G401.6 (cell line): ENCODE results near the gene MRPL40.

Source experiments
- FAIRE-seq: peaks from 2 replicates; lab custom pipeline; 2012; peaks lifted over from hg19 to GRCh38; lab: Jason Lieb, UNC

Gene MRPL40

DNA sequence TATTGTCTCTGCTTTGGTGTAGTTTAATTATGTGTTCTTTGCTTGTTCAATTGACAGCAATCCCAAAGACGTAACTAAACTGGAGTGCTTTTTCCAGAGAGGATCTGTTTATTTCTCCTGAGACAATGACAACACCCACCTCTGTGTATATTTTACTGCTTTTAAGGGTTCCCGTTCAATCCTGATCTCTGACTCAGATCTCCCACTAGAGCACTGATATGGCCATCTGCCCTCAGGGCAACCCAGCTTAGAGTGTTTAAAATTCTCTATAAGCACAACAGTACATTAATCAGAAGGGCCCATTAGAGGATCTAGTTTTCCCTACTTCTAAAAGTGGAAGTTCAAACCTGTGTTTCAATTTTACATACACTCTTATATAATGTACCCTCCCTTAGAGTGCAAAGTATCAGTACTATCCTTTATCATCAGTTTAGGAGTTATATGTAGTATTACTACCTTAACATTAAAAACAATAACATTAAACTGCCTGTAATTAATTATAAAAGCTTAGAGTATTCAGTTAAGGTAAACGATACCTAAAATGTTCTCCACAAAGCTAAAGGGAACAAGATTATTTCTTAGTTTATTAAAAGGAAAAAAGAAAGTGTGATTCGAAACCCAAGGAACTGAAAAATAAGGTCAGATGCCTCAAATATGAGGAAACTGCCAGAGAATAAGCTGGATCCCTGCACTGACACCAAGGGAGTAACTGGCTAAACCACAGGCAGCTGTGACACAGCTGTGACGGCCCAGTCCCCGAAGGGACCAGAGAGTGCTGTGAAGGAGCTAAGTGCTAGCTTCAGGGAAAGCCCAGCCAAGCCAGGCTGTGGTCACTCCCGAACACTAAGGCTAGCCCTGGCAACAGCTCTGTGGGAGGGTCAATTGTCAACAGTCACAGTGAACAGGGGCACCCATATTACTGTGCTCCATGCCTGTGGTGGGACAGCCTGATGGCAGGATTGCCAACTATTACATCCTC is 31.4 kb downstream of the MRPL40 start:
- FAIRE-seq: no peak

DNA sequence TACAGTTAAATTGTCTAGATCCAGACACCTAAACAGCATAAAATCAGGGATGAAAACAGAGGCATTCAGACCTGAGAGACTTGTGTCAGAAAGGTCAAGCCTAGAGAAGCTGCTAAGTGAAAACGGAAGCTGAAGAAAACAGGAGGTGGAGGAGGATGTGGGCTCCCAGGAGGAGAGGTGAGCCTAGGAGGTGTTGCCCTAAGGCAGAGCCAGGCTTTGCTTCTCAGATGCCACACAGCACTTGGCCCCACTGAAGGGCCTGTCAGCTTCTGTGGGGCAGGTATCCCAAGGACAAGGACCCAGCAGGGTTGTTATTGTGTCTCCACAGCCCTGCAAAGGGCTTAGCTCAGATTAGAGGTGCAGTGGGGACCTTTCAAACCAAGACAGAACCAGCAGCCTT is 32.2 kb downstream of the MRPL40 start:
- FAIRE-seq: no peak

DNA sequence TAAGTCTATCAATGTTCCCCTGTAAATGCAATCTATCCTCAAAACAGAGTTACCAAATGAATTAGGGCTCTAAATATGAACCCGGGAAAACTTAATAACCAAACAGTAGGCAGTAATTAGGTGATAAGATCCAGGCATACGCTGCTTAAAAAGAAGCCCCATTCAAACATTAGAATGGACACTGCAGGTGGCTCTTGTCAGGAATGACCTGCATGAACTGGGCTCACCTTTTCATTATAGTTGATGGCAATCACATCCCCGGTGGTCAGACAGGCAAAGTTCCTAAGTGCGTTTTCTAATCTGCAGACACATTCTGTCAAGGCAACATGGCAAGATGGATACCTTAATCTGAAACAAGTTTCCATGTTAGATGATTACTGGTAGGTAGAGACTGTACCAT is 32.6 kb downstream of the MRPL40 start:
- FAIRE-seq: no peak

DNA sequence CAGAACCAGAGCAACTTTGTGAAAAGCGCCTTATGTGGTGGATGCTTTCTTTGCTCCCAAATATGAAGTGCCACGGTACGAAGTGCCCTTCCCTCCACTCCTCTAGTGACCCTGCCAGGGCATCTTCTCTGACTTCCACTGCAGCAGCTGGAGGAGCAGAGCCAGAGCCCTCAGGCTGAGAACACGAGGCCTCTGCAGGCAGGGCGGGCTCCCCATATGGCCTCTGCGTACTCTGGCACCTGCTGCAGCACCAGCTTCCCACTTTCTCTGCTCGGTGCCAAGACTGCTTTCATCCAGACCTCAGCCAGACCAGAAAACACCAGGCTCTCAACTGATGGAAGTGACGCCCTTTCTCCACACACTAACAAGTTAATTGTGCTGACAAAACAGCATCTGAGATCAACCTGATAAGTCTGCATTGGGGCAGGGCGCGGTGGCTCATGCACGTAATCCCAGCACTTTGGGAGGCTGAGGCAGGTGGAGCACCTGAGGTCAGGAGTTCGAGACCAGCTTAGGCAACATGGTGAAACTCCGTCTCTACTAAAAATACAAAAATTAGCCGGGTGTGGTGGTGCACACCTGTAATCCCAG is 33.9 kb downstream of the MRPL40 start:
- no peak for FAIRE-seq

DNA sequence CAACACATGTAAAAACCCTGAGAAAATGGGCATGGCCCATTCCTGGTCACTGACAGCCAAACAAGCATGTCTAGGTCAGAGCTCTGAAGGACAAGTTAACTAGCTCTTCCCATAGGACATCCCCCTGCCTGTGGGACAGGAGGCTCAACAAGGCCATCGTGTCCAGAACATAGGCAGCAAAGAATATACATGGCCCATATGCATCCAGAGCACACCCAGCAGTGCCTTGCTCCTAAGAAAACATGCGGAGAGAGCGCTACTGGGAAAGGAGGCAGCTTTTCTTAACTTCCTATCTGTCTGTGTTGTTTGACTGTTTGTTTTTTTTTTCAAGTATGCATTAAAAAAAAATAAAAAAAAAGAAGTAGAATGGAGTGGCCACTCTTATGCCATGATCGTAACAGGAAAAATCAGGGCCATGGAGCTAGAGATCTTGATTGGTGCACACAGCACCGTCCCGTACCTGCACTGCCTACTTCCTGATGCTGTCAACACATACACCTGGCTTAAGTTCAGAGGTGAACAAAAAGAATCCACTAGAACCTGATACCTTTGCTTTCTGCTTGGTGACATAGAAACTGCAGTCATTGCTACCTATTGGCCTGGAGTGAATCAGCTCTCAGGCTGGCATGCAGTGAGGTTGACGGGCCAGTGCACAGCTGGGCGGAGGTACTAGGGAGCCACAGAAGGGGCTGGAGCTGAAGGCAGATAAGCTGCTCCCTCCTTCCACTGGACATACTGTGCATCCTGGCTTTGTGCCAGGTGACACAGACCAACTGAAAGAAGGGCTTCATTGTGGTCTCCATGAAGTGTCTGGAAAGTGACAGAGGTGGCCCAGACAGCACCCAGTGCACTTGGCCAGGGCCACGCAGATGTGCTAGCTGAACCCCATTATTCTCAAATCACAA is 34.8 kb downstream of the MRPL40 start:
- no peak for FAIRE-seq

DNA sequence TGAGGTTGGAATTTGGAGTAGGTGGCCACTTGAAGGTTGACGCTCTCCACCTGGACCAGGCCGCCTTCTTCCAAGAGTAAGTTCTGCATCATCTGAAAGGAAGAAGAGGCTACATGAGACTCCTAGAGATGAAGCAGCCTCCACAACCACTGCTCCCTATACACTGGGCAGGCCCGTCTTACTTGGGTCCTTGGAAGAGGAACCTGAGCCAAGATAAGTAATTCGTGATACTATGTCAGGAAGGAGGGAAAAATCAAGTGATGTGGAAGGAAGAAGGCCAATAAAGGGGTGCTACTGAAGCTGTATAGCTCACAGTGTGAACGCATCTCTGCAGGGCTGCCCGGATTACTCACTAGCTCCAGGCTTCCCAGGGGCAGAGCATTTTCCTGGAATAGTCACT is 35.6 kb downstream of the MRPL40 start:
- FAIRE-seq: no peak

DNA sequence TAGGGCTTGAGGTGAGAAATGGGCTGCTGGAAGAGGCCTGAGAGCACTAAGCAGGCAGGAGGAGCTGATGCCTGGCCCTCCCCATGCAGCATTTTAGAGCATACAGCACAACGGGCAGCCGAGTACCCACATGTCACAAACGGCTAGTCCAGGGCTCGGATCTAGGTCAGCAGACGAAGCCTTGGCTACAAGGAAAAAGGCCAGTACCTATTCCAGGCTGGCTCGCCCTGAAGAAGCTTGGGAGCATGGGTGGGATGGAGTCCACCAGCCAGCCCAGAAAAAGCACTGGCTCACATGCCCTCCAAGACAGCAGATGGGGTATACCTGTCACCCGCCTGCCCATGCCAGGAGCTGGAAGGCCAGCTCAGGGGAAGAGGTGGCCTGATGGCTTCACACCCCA is 37.1 kb downstream of the MRPL40 start:
- no peak for FAIRE-seq

DNA sequence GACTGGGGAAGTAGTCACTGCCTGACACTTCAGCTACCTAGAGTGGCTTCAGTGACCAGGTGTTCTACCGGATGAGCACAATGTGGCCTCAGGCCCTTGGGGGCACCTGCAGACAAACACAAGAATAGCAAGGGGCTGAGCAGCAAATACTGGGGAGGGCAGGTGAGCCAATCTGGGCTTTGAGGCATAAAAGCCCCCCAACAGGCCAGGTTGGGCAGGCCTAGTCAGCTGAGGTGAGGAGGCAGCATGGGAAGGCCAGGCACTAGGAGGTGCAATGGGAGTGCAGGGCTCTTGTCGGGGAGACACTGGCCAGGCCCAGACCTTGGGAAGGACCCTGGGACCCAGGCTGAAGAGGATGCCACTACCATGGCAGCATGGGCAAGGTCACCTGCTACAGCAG is 37.7 kb downstream of the MRPL40 start:
- no peak for FAIRE-seq

DNA sequence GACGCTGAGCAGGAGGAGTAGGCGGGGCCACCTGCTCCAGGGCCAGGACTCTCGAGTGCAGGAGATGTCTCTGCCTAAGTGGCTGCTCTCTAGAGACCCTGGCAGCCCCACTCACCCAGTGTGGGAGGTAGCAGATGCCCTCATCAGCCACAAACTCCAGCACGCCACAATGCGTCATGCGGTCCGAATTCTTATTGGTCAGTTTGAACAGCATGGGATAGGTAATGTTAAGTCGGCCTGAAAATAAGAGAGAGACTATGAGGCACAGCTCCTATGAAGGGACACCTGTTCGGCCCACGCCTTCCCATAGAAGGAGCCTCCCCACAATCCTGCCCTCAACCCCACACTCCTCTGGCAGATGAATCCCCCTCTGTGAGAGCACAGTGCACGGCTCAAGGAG is 39.2 kb downstream of the MRPL40 start:
- no peak for FAIRE-seq

DNA sequence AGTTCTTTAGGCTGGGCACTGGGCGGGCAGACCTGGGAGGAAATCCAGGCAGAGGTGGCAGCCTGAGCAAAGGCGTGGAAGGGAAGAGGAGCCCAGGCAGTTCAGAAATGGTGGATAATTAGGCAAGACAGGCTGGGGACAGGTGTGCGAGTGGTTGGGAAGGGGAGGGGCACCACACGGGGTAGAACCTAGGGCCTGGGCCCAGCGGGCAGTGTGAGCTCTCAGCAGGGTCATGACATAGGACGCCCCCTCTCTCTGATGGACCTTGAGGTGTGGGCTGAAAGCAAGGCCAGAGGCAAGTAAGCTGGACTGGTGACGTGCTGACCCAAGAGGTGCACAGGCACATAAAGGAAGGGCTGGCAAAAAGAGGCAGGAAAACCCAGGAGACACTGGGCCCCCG is 39.9 kb downstream of the MRPL40 start:
- no peak for FAIRE-seq

DNA sequence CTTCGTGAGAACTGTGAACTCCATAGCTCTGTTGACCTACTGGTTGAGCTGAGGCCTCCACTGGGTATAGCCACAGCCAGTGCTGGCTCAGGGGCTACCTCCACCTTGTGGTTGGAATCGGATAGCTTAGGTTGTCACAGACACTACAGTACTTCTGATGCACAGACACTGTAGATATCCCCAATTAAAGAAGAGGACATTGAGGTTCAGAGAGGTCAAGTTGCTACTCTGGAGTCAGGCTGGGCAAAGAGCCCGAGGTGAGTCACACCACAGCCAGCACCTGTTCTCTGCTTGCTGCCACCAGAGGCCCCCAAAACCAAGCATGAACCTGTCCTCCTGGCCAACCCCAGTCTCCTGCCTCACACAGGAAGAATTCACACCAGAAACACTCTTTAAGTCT is 41.2 kb downstream of the MRPL40 start:
- no peak for FAIRE-seq

DNA sequence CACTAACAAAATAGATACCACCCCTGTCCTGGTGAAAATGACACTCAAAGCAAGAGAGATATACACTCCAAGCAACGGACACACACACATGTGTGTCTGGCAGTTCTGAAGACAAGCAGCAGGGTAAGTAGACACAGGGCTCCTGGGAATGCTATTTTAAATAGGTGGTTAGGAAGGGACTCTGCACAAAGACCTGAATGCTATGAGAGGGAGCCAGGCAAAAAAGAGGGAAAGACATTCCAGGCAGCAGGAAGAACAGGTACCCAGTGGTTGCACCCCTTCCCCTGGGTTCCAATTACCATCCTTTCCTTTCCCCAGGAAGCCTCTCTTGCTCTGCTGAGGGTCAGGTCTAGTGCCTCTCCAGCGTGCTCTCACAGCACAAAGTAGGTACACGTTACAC is 43.7 kb downstream of the MRPL40 start:
- FAIRE-seq: no peak

DNA sequence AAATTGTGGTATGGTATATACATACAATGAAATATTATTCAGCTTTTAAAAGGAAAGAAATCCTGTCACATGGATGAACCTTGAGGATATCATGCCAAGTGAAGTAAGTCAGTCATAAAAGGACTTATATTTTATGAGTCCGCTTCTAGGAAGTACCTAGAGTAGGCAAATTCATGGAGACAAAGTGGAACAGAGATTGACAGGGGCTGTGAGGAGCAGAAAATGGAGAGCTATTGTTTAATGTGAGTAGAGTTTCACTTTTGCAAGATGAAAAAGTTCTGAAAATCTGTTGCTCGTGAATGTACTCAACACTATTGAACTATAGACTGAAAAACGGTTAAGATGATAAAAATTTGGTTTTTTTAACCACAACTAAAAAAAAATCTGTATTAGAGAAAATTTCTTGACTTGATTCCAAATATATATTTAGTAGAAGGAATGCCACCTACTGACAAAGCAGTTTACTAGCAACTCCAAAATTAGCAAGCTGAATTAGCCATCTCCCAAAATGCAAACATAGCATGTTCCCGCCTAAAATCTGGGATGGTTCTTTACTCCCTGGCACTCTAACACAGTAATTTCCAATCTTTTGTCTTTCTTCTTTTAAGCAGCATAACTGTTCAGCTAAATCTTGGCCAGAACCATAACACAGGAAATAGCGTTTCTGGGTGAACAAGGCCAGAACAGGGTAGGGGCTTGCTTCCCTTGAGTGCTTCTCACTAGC is 45.1 kb downstream of the MRPL40 start:
- FAIRE-seq: no peak

DNA sequence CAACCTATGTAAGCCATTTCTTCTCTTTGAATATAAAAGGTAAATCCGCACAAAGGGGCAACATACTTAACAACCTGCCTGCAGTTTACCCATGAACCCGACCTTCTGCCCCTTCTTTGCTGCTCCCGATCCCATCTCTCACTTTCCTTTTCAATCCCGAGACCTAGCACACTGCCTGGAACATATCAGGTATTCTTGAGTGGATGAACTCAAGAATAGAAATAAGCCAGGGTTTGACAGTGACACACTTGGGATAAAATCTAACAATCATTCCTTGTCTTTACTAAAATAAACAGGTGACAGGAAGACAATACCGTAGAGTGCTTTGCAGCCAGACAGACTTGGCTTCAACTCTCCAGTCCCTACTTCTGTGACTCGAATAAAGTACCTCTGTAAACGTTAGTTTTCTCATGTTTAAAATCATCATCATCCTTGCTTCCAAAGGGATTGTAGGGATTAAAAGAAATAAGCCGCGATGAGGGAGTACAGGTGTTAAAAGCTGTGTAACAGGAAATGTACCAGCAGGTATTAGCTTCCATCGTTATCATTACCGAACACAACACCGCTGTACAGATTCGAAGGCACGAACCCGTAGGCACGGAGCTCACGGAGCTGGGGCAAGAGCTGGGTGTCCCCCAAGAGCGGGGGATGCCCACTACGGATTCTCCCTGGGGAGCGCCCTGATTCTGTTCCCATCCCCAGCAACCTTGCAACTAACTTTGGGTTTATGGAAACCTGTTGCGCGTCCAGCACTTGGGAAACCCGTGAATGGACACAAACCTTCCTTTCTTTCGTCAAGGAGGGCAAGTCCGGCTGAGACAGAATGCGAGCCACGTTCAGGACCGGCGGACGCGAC is 45.9 kb downstream of the MRPL40 start:
- no peak for FAIRE-seq

DNA sequence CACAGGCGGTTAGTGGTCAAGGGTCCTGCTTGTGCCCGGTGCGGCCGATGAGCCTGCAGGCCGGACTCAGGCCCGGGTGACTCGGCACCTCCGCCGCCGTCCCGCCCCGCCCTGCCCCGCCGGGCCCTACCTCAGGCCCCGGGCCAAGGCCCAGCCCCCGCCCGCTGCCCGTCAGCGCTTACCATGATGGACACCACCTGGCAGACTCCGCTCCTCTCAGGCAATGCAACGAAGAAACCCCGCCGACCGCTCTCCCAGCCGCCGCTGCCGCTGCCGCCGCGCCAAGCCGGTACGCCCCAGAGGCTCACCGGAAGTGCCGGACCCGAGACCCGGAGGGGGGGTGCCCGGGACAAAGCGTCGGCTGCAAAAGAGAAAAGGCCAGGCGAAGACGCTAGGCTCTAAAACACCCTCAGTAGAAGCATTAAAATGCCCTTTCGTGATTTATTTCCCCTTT is 46.6 kb downstream of the MRPL40 start, which contains the start of gene UFD1:
TSS of gene UFD1 (minus strand) at position 293 of the 454 bp plus-strand sequence. CDS start at position 185, 108 bp downstream.
- no peak for FAIRE-seq

DNA sequence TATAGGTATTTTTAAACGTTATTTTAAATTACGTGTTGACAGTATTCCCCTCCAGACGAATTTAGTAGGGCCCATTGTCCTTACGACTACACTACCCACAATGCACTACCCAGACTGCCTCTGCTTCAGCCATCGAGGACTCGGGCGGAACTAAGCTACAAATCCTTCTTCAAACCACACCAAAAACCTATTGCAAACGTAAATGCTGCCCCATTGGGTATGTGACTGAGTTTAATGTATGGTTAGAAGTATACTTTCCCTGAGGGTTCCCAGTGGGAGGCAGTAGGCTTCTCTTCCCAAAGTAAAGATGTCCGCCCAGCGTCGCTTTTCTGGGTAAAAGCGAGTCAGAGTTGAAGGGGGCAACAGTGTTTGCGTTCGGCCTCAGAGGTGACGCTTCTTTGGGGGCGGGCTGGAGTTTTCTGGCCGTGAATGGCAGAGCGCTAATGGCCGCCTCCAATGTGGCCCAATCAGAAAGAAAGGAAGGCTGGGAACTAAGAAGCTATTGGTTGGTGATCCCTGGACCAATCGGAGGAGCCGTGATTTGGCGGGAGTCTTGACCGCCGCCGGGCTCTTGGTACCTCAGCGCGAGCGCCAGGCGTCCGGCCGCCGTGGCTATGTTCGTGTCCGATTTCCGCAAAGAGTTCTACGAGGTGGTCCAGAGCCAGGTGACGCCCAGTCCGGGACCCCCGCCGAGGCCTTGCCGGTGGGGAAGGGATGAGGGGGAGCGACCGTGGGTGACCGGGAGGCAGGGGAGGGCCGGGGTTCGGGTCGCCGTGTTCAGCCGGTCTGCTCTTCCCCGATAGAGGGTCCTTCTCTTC is 47.2 kb downstream of the MRPL40 start, which contains the start of gene CDC45:
TSS of gene CDC45 (plus strand) at position 566 of the 818 bp plus-strand sequence. CDS start at position 615, 49 bp downstream.
- peak; percentile 98 for FAIRE-seq

DNA sequence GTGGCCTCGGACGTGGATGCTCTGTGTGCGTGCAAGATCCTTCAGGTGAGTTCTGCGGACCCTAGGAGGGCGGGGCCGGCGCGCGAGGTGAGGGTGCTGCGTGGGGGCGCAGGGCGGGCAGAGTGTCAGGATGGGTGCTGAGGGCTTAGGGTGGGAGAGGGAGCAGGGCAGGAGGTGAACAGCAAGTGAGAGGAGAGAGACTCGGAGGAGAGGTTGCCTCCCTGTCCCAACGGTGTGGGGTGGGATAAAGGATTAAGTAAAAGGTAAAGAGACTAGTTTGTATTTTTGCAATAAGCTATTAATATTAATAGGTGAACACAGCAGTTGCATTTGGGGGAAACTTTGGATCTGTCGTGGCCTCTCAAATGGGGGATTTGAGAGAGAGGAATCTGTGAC is 47.8 kb downstream of the MRPL40 start:
- no peak for FAIRE-seq

DNA sequence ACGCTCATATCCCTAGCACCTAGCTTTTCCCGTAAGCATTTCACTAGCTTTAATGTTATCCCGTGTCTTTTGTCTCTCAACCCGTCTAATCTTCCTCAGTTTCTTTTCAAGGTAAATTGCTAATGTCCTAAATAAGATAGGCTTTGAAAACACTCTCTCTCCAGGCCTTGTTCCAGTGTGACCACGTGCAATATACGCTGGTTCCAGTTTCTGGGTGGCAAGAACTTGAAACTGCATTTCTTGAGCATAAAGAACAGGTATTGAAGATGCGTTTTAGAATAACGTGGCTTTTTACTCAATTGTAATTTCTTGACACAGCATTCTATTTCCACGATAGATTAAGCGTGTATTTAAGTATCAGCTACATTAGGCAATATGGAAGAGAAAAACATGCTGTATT is 48.4 kb downstream of the MRPL40 start:
- no peak for FAIRE-seq

DNA sequence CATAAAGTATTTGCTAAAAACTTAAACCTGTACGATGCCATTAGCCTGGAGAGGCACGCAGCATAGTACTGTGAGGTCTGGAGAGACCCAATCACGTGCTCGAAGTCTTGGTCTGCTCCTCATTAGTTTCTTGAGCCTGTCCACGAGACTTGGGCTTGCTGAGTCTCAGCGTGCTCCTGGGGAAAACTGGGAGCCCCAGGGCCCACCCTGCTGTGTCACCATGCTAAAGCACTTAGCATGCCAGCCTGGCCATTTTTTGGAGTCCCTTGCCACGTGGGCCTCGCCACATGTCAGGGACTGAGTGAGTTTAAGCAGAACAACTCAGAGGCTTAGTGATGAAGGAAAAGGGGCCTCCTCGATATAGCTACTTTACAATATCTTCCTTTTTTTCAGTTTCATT is 50.0 kb downstream of the MRPL40 start:
- FAIRE-seq: no peak
